Measurements from ENCODE around the gene NHERF1.

Gene NHERF1

GRCh38 chr17:74750327-74751069, 2.1 kb downstream of the NHERF1 start:
- DNase-seq = no peak

- DNase-seq = no peak
Measured at GRCh38 chr17:74752415-74752814, 4.0 kb downstream of the NHERF1 start.

- no peak for DNase-seq
Measured at GRCh38 chr17:74752822-74753401, 4.5 kb downstream of the NHERF1 start.

- no peak for DNase-seq
Measured at GRCh38 chr17:74754832-74755231, 6.4 kb downstream of the NHERF1 start.

- DNase-seq = no peak
Measured at GRCh38 chr17:74755533-74755932, 7.1 kb downstream of the NHERF1 start.

GRCh38 chr17:74756891-74757290, 8.5 kb downstream of the NHERF1 start:
- no peak for DNase-seq

GRCh38 chr17:74757502-74757901, 9.1 kb downstream of the NHERF1 start:
- DNase-seq = no peak

GRCh38 chr17:74757931-74758847, 9.8 kb downstream of the NHERF1 start:
- DNase-seq = no peak

- no peak for DNase-seq
Measured at GRCh38 chr17:74758848-74759168, 10.4 kb downstream of the NHERF1 start.

- no peak for DNase-seq
Measured at GRCh38 chr17:74759243-74759801, 10.9 kb downstream of the NHERF1 start.

GRCh38 chr17:74759941-74760340, 11.5 kb downstream of the NHERF1 start:
- DNase-seq = no peak

GRCh38 chr17:74760404-74761105, 12.1 kb downstream of the NHERF1 start:
- DNase-seq = no peak

- no peak for DNase-seq
Measured at GRCh38 chr17:74761419-74761818, 13.0 kb downstream of the NHERF1 start.

- DNase-seq = no peak
Measured at GRCh38 chr17:74761931-74762330, 13.5 kb downstream of the NHERF1 start.

GRCh38 chr17:74763565-74764387, 15.3 kb downstream of the NHERF1 start:
- no peak for DNase-seq

- DNase-seq = no peak
Measured at GRCh38 chr17:74764751-74765286, 16.4 kb downstream of the NHERF1 start.

GRCh38 chr17:74766413-74766812, 18.0 kb downstream of the NHERF1 start:
- no peak for DNase-seq

GRCh38 chr17:74767111-74767516, 18.7 kb downstream of the NHERF1 start:
- no peak for DNase-seq

- DNase-seq = no peak
Measured at GRCh38 chr17:74768069-74768762, 19.8 kb downstream of the NHERF1 start.

- DNase-seq = no peak
Measured at GRCh38 chr17:74768763-74769114, 20.3 kb downstream of the NHERF1 start.

- DNase-seq = no peak
Measured at GRCh38 chr17:74769266-74769855, 20.9 kb downstream of the NHERF1 start.

Measured in activated CD4-positive, CD25-positive, alpha-beta regulatory T cell treated with anti-CD3 and anti-CD28 coated beads, Interleukin-2, amount 50 U/mL, for 72 hours (primary cell).